Esophagus muscularis mucosa (tissue), 4 donors: Measurements from ENCODE around the gene AUP1. TPM values are rescaled to one million over a fixed set of nuclear protein-coding genes. Genes with fewer than 3 reads are reported as not detected.

Source experiments
- DNase-seq: peaks from one replicate; pipeline ENCODE4 v3.0.0-alpha.2; 2017; ENCODE audit errors: extremely low spot score
- H3K27ac ChIP-seq, 4 donors: fragments of 200-600 bp; sonication (generic); replicated peaks in 1 of 4; 1 replicate in 3 of 4; 2 replicates in 1 of 4; pipeline ENCODE4 v1.5.1; 2016 to 2019; ENCODE audit warnings: mild to moderate bottlenecking in 1 of 4
- H3K27me3 ChIP-seq, 4 donors: fragments of 200-600 bp; sonication (generic); one replicate each; pipeline versions ENCODE4 v1.5.1 to v1.6.0; 2016 to 2019
- H3K36me3 ChIP-seq, 4 donors: fragments of 200-600 bp; sonication (generic); one replicate each; pipeline ENCODE4 v1.5.1; 2016 to 2019
- H3K4me1 ChIP-seq, 4 donors: fragments of 200-600 bp; sonication (generic); one replicate each; pipeline ENCODE4 v1.5.1; 2016 to 2019
- H3K4me3 ChIP-seq, 4 donors: fragments of 200-600 bp; sonication (generic); 1 replicate in 2 of 4; 2 replicates in 2 of 4; pipeline ENCODE4 v1.5.1; 2016 to 2019; ENCODE audit warnings: mild to moderate bottlenecking in 4 of 4, moderate library complexity in 1 of 4
- H3K9me3 ChIP-seq, 4 donors: fragments of 200-600 bp; sonication (generic); 1 replicate in 3 of 4; 2 replicates in 1 of 4; pipeline ENCODE4 v1.5.1; 2016 to 2019
- CTCF ChIP-seq, 3 experiments: fragments of 200-600 bp in 2 of 3; fragments of 450-650 bp in 1 of 3; sonication (generic) in 2 of 3; IDR thresholded peaks; one replicate each; pipeline ENCODE4 v1.5.1; 2017 to 2019; ENCODE audit warnings: antibody characterized with exemption in 3 of 3, mild to moderate bottlenecking in 2 of 3, moderate library complexity in 1 of 3
- EP300 ChIP-seq: sonication (generic); formaldehyde crosslinking; IDR thresholded peaks from one replicate; pipeline ENCODE4 v1.6.1; 2017; ENCODE audit warnings: antibody characterized with exemption
- POLR2A ChIP-seq: fragments of 450-650 bp; IDR thresholded peaks from one replicate; pipeline ENCODE4 v1.6.1; 2017; ENCODE audit warnings: antibody characterized with exemption, moderate library complexity, mild to moderate bottlenecking, low read depth
- POLR2AphosphoS5 ChIP-seq, 2 donors: sonication (generic); formaldehyde crosslinking; IDR thresholded peaks; one replicate each; pipeline ENCODE4 v1.6.1; 2017; ENCODE audit warnings: antibody characterized with exemption in 2 of 2
- WGBS: methylation state at CpG from one replicate; pipeline ENCODE4 v1.1.5; 2018; 5-methylcytosine and 5-hydroxymethylcytosine counted together
- intact Hi-C: fragments of 100-400 bp; cut with DNase I; formaldehyde crosslinking; loops from one replicate; pipeline ENCODE4 v1.15.1; 2023
- total RNA-seq, 4 donors: library from RNA; depleted of rRNA; stranded (reverse); fragments of >200 nt; gene quantifications; one replicate each; pipeline versions ENCODE4 v1.1.0 to v1.2.1, GENCODE V29; 2016

The AUP1 gene
- total RNA-seq: 10 to 100 TPM; 83.6 to 95.1 (median 89.6) TPM

GRCh38 chr2:74529357-74530238 is at the start of gene AUP1, which contains the start of gene HTRA2:
Gene AUP1, minus strand, starts transcription at chr2:74529706. Its CDS starts 77 bp downstream, at chr2:74529629.
Gene HTRA2, plus strand, starts transcription at chr2:74529933. Its CDS starts 74 bp downstream, at chr2:74530007.
- Histone ChIP-seq H3K9me3 (no peaks in the 10 kb centered on the region), H3K27ac (peak within 1 kb of the TSS; percentile 83 to 89 (median 87)), H3K27me3 (no peaks in the 10 kb centered on the region), H3K4me3 (peak within 1 kb of the TSS; percentile 62 to 92 (median 86)), H3K36me3 (peaks cover 30 to 58% (median 49%) of the 10 kb centered on the region in 4 donors), H3K4me1 (peaks cover 24 to 42% (median 33%) of the 10 kb centered on the region in 4 donors)
- WGBS: 1% methylated on average over 36 of the region's 87 CpGs
- intact Hi-C loops: loop anchor here (1.0 to 5.0 kb wide), 4 partner anchors 25 to 58 kb away; partner anchors contain the start of gene DOK1
- TF ChIP-seq POLR2A: peak; percentile 53
- TF ChIP-seq POLR2AphosphoS5 (IDR thresholded peaks at IDR 0.05): peak; percentile 92 to 95
- peak in 1 of 3 experiments; percentile 20 for TF ChIP-seq CTCF (IDR thresholded peaks at IDR 0.05)
- TF ChIP-seq EP300: no peak
- peak; percentile 99 for DNase-seq

GRCh38 chr2:74578408-74578807 is 48.9 kb upstream of the AUP1 start:
- Histone ChIP-seq H3K36me3 (no peaks in the 10 kb centered on the region), H3K9me3 (no peaks in the 10 kb centered on the region), H3K27ac (no peak overlapping the region), H3K4me3 (no peak overlapping the region), H3K4me1 (no peaks in the 10 kb centered on the region), H3K27me3 (peaks cover 0 to 5% (median 2%) of the 10 kb centered on the region in 4 donors)
- intact Hi-C loops: no loop called here
- WGBS: 85% methylated on average over 3 of the region's 3 CpGs
- TF ChIP-seq CTCF (IDR thresholded peaks at IDR 0.05) (no peak), POLR2A (no peak), EP300 (no peak), POLR2AphosphoS5 (IDR thresholded peaks at IDR 0.05) (no peak)
- no peak for DNase-seq

- no peaks in the 10 kb centered on the region for H3K9me3 ChIP-seq
- H3K27ac ChIP-seq: peak overlapping the region in 1 of 4 donors; percentile 28
- TF ChIP-seq POLR2AphosphoS5 (IDR thresholded peaks at IDR 0.05) (no peak), POLR2A (no peak), CTCF (IDR thresholded peaks at IDR 0.05) (no peak), EP300 (no peak)
- H3K4me3 ChIP-seq: no peak overlapping the region
- whole genome bisulfite sequencing: 39% methylated on average over 2 of the region's 2 CpGs
- peaks cover 0 to 5% (median 2%) of the 10 kb centered on the region in 4 donors for H3K27me3 ChIP-seq
- no peaks in the 10 kb centered on the region for H3K36me3 ChIP-seq
- intact Hi-C loops: no loop called here
- DNase-seq: no peak
- H3K4me1 ChIP-seq: no peaks in the 10 kb centered on the region
Measured at GRCh38 chr2:74577448-74577847, 47.9 kb upstream of the AUP1 start.

GRCh38 chr2:74576863-74577229 is 47.3 kb upstream of the AUP1 start:
- Histone ChIP-seq H3K27ac (peak overlapping the region in 2 of 4 donors; percentile 10 to 28), H3K9me3 (no peaks in the 10 kb centered on the region), H3K4me3 (no peak overlapping the region), H3K27me3 (peaks cover 0 to 5% (median 2%) of the 10 kb centered on the region in 4 donors), H3K36me3 (no peaks in the 10 kb centered on the region), H3K4me1 (no peaks in the 10 kb centered on the region)
- 42% methylated on average over 1 of the region's 1 CpG for WGBS
- no peak for TF ChIP-seq POLR2A
- no peak for TF ChIP-seq EP300
- peak; percentile 15 to 27 for TF ChIP-seq POLR2AphosphoS5 (IDR thresholded peaks at IDR 0.05)
- TF ChIP-seq CTCF (IDR thresholded peaks at IDR 0.05): no peak
- intact Hi-C loops: no loop called here
- no peak for DNase-seq
